Activated B cell treated with CpG ODN at 0.5 μM for 24 hours (primary cell): ENCODE measurements around the gene ADAMTSL1. TPM values are rescaled to one million over a fixed set of nuclear protein-coding genes. Genes with fewer than 3 reads are reported as not detected.

Experiments used
- ATAC-seq: fragments of 200-7000 bp; cut with Tn5 transposase; one replicate; pipeline ENCODE4 v1.10.0; 2021; ENCODE audit warnings: low read depth, mild to moderate bottlenecking, moderate library complexity
- CTCF ChIA-PET: fragments of 350-600 bp; sonication (Branson Sonifier 250); formaldehyde crosslinking; loops from one replicate; lab custom pipeline; 2021; ENCODE audit warnings: antibody characterized with exemption; lab: Charles Lee
- POLR2A ChIA-PET: fragments of 350-600 bp; sonication (Branson Sonifier 250); formaldehyde crosslinking; loops from one replicate; lab custom pipeline; 2021; ENCODE audit warnings: antibody characterized with exemption; lab: Charles Lee
- DNase-seq: peaks from one replicate; pipeline ENCODE4 v3.0.0; 2022
- H3K27ac Mint-ChIP-seq: one replicate; pipeline ENCODE4 v1.8.0; 2020; ENCODE audit warnings: mixed read lengths
- H3K27me3 Mint-ChIP-seq: one replicate; pipeline ENCODE4 v1.8.0; 2021; ENCODE audit warnings: mixed read lengths
- H3K36me3 Mint-ChIP-seq: one replicate; pipeline ENCODE4 v1.8.0; 2021; ENCODE audit warnings: low read depth, mixed read lengths
- H3K4me1 Mint-ChIP-seq: one replicate; pipeline ENCODE4 v1.8.0; 2021; ENCODE audit warnings: mixed read lengths
- H3K4me3 Mint-ChIP-seq: one replicate; pipeline ENCODE4 v1.8.0; 2020; ENCODE audit warnings: mild to moderate bottlenecking, mixed read lengths
- H3K9me3 Mint-ChIP-seq: one replicate; pipeline ENCODE4 v1.8.0; 2020; ENCODE audit warnings: mixed read lengths
- CTCF ChIP-seq: fragments of 200-600 bp; IDR thresholded peaks from one replicate; pipeline ENCODE4 v1.8.0; 2022; ENCODE audit warnings: antibody characterized with exemption, mild to moderate bottlenecking
- intact Hi-C: fragments of 100-400 bp; cut with micrococcal nuclease; formaldehyde crosslinking; loops from one replicate; pipeline ENCODE4 v1.15.1; 2024
- total RNA-seq: library from RNA; stranded (reverse); gene quantifications from 2 replicates; pipeline ENCODE4 v1.2.3, GENCODE V29; 2022

The ADAMTSL1 gene
- total RNA-seq, 1 donor from 2014 or later: not detected

- ATAC-seq: no peak
Observed at GRCh38 chr9:18606846-18607245, 132.9 kb downstream of the ADAMTSL1 start.

GRCh38 chr9:18608371-18608770 lies 134.4 kb downstream of the ADAMTSL1 start:
- H3K27ac Mint-ChIP-seq: no peak overlapping the region
- H3K9me3 Mint-ChIP-seq: peaks cover 2% of the 10 kb centered on the region

More at GRCh38 chr9:18606846-18607245, 132.9 kb downstream of the ADAMTSL1 start:
- ChIA-PET POLR2A (no interaction called here), CTCF (no interaction called here)
- intact Hi-C loops: no loop called here
- Mint-ChIP-seq H3K9me3 (no peaks in the 10 kb centered on the region), H3K4me3 (no peak overlapping the region), H3K27me3 (no peaks in the 10 kb centered on the region), H3K27ac (no peak overlapping the region), H3K36me3 (no peaks in the 10 kb centered on the region), H3K4me1 (no peaks in the 10 kb centered on the region)
- no peak for TF ChIP-seq CTCF
- no peak for DNase-seq

GRCh38 chr9:18610956-18611355 lies 137.0 kb downstream of the ADAMTSL1 start:
- ChIA-PET POLR2A (no interaction called here), CTCF (no interaction called here)
- ATAC-seq (no peak), DNase-seq (no peak)
- Mint-ChIP-seq H3K36me3 (no peaks in the 10 kb centered on the region), H3K4me1 (no peaks in the 10 kb centered on the region), H3K9me3 (peaks cover 4% of the 10 kb centered on the region), H3K27me3 (no peaks in the 10 kb centered on the region), H3K27ac (no peak overlapping the region), H3K4me3 (no peak overlapping the region)
- TF ChIP-seq CTCF: no peak
- intact Hi-C loops: no loop called here

More at GRCh38 chr9:18608371-18608770, 134.4 kb downstream of the ADAMTSL1 start:
- CTCF ChIA-PET: no interaction called here
- H3K36me3 Mint-ChIP-seq: no peaks in the 10 kb centered on the region
- no peak overlapping the region for H3K4me3 Mint-ChIP-seq
- H3K27me3 Mint-ChIP-seq: no peaks in the 10 kb centered on the region
- TF ChIP-seq CTCF: no peak
- H3K4me1 Mint-ChIP-seq: no peaks in the 10 kb centered on the region
- POLR2A ChIA-PET: no interaction called here
- no peak for ATAC-seq
- intact Hi-C loops: no loop called here
- no peak for DNase-seq

DNA sequence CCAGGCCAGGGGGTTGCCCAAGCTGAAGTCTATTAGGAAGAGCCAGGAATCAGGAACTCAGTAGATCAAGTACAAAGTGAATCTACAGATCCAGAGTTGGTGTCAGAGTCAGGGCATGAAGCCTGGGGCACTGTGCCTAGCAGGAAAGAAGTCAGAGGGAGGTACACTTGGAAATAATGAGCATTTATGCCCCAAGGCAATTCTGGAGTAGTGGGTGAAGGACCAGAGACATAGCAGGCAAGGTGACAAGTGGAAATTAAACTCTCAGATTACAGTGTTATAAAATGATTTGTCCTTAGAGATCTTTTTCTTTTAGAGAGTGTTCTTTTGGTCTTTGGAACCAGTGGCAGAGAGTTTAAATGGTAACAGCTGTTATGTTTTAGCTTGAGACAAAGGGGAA lies 138.0 kb downstream of the ADAMTSL1 start:
- no peaks in the 10 kb centered on the region for H3K27me3 Mint-ChIP-seq

GRCh38 chr9:18614116-18614515 lies 140.2 kb downstream of the ADAMTSL1 start:
- Mint-ChIP-seq H3K4me3 (no peak overlapping the region), H3K9me3 (peaks cover 4% of the 10 kb centered on the region), H3K27me3 (no peaks in the 10 kb centered on the region), H3K27ac (no peak overlapping the region), H3K36me3 (no peaks in the 10 kb centered on the region), H3K4me1 (no peaks in the 10 kb centered on the region)
- no peak for DNase-seq
- intact Hi-C loops: no loop called here
- CTCF ChIA-PET: no interaction called here
- TF ChIP-seq CTCF: no peak
- no peak for ATAC-seq
- POLR2A ChIA-PET: no interaction called here

More for the DNA sequence above, 138.0 kb downstream of the ADAMTSL1 start:
- no peak for DNase-seq
- TF ChIP-seq CTCF: no peak
- no peaks in the 10 kb centered on the region for H3K4me1 Mint-ChIP-seq
- ChIA-PET POLR2A (no interaction called here), CTCF (no interaction called here)
- H3K36me3 Mint-ChIP-seq: no peaks in the 10 kb centered on the region
- intact Hi-C loops: no loop called here
- no peak overlapping the region for H3K4me3 Mint-ChIP-seq
- H3K27ac Mint-ChIP-seq: no peak overlapping the region
- ATAC-seq: no peak
- H3K9me3 Mint-ChIP-seq: peaks cover 4% of the 10 kb centered on the region
